GM21515 (cell line): Measurements from ENCODE around the gene RNASE8.
"Not testable (repeated sequence)": the region's sequence is repeated elsewhere in the genome, so short reads cannot be mapped to it uniquely, and the experiment has no call there.

Experiments
- ATAC-seq: cut with Tn5 transposase; IDR thresholded peaks from one replicate; pipeline ENCODE4 v1.9.1; 2021; ENCODE audit not compliant: unreplicated experiment

RNASE8 gene

GRCh38 chr14:21057803-21058675 lies at the start of gene RNASE8:
Gene RNASE8 (plus strand): TSS chr14:21057822. CDS start chr14:21057893, 71 bp downstream.
- ATAC-seq = no peak

GRCh38 chr14:21009721-21010120 lies 47.9 kb upstream of the RNASE8 start:
- not testable (repeated sequence) for ATAC-seq

- ATAC-seq = no peak
These were observed 46.5 kb upstream of the RNASE8 start for GRCh38 chr14:21011136-21011535.

- ATAC-seq = no peak
These were observed 42.8 kb upstream of the RNASE8 start for GRCh38 chr14:21014761-21015190.

- no peak for ATAC-seq
These were observed 42.3 kb upstream of the RNASE8 start for GRCh38 chr14:21015312-21015711.

GRCh38 chr14:21016413-21017190 lies 41.0 kb upstream of the RNASE8 start:
- ATAC-seq = no peak

GRCh38 chr14:21017528-21018245 lies 39.9 kb upstream of the RNASE8 start:
- no peak for ATAC-seq

GRCh38 chr14:21018286-21018685 lies 39.3 kb upstream of the RNASE8 start:
- ATAC-seq = no peak

GRCh38 chr14:21018781-21019180 lies 38.8 kb upstream of the RNASE8 start:
- no peak for ATAC-seq

- ATAC-seq = no peak
These were observed 38.3 kb upstream of the RNASE8 start for GRCh38 chr14:21019366-21019765.

- no peak for ATAC-seq
These were observed 36.6 kb upstream of the RNASE8 start for GRCh38 chr14:21020977-21021545.

GRCh38 chr14:21022686-21023085 lies 34.9 kb upstream of the RNASE8 start:
- ATAC-seq = no peak

- ATAC-seq = no peak
These were observed 34.4 kb upstream of the RNASE8 start for GRCh38 chr14:21023174-21023573.

- ATAC-seq = no peak
These were observed 33.6 kb upstream of the RNASE8 start for GRCh38 chr14:21023817-21024584.

- ATAC-seq = no peak
These were observed 32.8 kb upstream of the RNASE8 start, which contains the start of gene NDRG2 for GRCh38 chr14:21024585-21025370. Gene NDRG2 (minus strand): TSS chr14:21025061. CDS start chr14:21023315, 1,746 bp downstream.

- ATAC-seq = no peak
These were observed 32.0 kb upstream of the RNASE8 start for GRCh38 chr14:21025371-21026273.

- no peak for ATAC-seq
These were observed 31.2 kb upstream of the RNASE8 start for GRCh38 chr14:21026274-21026987.

GRCh38 chr14:21026988-21027315 lies 30.7 kb upstream of the RNASE8 start:
- ATAC-seq = no peak
